Measurements from ENCODE around the gene ASCL1.

ASCL1 gene

GRCh38 chr12:102980350-102980749, 22.9 kb downstream of the ASCL1 start:
- DNase-seq = no peak

GRCh38 chr12:102990419-102990818, 32.9 kb downstream of the ASCL1 start:
- DNase-seq = no peak

- DNase-seq = no peak
These were observed 34.8 kb downstream of the ASCL1 start for GRCh38 chr12:102992297-102992696.

- no peak for DNase-seq
These were observed 35.2 kb downstream of the ASCL1 start for GRCh38 chr12:102992720-102993119.

GRCh38 chr12:102993537-102993936, 36.1 kb downstream of the ASCL1 start:
- no peak for DNase-seq

- DNase-seq = no peak
These were observed 37.9 kb downstream of the ASCL1 start for GRCh38 chr12:102995372-102995771.
